Anterior cingulate cortex (tissue), 58 donors: Measurements from ENCODE around the gene CUL3.
"Not testable (repeated sequence)": the region's sequence is repeated elsewhere in the genome, so short reads cannot be mapped to it uniquely, and the experiment has no call there.

Experiments used
- DNase-seq, 58 donors: peaks; one replicate each; lab custom pipeline; 2025; lab: John Stamatoyannopoulos, UW

CUL3 gene

DNA sequence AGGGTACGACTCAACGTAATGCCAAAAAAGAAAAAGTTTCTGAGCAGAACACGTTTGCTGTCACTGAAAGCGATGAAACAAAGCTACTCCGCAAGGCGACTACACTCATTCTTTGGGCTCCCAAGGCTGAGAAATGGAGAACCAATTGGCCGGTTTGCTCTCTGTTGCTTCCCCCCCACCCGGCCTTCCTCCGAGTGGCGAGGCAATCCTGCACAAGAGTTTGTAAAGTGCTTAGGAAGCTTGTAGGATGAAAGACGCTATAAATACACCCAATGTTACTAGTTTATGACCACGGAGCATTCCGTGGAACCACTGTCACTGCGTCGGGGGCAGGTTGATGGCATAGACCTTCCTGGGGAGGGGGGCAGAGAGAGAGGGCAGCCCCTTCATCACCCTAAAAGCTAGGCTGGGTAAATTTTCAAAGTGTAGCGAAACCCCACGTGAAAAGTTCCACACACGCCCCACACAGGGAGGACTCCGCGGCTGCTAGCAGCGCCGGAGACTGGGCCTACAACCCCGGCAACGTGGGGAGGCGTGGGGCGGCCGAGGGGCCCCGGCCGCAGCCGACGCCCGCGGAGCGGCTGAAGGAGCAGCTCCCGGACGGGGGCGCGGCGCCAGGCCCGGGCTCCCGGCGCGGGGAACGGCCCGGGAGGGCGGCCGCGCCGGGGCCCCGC lies 915 bp downstream of the CUL3 start:
- peak in 21 of 58 donors; percentile 3 to 52 (median 13) for DNase-seq

DNA sequence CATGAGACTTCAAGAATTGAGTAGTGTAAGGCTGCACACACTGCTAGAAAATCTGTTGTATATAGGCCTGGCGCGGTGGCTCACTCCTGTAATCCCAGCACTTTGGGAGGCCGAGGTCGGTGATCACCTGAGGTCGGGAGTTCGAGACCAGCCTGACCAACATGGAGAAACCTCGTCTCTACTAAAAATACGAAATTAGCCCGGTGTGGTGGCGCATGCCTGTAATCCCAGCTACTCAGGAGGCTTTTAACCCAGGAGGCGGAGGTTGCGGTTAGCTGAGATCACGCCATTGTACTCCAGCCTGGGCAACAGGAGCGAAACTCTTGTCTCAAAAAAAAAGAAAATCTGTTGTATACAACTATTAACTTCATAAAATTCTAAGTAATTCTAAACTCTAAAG lies 2.1 kb downstream of the CUL3 start:
- DNase-seq, result not testable (repeated sequence)

DNA sequence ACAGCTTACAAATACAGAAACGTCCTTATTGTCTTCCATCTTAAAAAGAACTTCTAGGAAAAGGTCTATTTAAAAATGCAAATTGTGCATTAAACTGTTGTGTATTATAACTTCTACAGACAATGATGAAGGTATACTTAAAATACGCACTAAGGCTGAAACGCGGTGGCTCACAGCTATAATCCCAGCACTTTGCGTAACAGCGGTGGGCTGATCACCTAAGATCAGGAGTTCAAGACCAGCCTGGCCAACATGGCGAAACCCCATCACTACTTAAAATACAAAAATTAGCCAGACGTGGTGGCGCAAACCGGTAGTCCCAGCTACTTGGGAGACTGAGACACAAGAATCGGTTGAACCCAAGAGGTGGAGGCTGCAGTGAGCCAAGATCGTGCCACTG lies 4.9 kb downstream of the CUL3 start:
- DNase-seq, result no peak

DNA sequence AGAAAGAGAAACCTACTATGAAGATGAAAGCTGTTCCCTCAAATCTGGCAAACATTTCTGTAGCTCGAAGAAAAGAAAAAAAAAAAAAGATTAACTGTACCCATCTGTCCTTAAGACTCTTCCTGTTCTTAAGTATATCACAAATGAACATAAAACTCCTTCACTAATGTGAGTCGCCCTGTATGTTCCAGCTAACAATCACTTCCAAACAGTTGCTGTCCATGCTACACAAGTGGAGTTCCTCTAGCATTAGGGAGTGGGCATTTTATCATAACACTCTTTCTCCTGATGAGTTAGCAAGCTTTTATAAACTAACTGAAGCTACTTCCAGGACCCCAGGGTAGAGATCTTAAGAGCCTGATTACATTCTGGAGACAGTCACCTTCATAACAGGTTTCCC lies 5.8 kb downstream of the CUL3 start:
- DNase-seq, result no peak

DNA sequence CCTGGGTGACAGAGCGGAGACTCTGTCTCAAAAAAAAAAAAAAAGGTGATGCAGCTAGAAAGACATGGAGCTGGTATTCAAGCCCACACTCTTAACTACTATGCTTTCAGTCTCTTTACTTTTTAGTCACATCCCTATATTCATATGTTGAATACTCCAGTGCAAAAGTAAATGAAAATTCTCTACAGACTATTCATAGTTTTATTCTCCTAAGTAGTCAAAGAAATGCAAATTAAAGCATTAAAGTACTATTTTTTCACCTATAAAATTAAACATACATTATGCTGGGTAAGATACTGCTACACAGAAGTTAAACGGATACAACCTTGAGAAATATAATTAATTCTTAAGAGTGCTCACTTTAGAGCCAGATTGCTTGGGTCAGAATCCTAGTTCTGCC lies 7.6 kb downstream of the CUL3 start:
- DNase-seq, result no peak

DNA sequence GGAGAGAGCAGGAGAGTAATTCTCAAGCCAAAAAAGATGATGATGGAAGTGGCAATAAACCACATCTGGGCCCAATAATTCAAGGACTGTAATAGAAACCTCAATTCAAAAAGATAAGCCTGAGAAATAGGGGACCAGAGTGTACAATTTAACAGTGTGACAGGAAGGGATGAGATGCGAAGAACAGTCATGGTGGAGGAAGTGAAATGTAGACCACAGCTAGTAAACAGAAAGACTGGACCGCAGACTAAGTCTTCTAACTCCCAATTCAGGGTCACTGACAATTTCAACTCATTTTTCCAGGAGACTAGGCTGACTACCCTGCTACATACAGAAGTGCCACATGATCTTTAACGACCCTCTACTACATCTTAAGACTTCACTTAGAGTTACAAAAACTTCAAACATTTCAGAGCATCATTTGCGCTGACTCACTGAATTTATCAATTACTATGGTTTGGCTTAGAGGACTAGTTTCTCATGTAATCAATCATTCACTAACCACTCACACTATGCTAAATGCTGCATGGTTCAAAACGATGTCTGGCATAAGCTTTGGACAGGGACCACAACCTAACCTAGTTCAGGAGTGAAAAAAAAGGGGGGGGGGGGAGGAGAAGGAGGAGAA lies 9.0 kb downstream of the CUL3 start:
- DNase-seq, result no peak

DNA sequence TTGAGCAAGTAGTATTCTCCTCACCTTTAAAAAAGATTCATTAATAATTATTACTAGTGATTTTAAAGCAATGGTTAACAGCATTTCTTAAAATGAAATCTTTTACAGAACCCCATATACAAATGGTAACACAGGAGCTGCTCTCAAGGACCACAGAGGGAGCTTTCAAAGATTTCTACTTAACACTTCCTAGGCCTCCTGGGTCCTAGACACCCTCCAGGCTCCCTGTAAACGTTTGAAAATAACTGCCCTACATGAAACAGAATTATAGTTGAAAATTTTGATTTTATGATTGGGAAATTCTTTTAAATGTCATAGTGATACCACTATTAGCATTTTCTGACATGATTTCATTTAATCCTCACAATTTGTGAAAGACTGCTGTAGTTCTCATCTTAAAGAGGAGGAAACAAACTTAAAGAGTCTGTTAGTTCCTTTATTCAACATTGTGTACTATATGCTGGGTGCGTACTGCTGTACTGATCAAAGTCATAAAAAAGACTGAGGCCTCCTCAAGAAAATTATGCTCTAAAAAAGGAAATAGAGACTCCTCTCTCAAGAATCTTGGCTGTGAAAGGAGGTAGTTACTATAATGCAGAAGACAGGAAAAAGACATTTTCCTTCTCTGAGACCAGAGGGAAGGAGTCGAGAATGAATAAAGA lies 10.6 kb downstream of the CUL3 start:
- DNase-seq, result no peak

DNA sequence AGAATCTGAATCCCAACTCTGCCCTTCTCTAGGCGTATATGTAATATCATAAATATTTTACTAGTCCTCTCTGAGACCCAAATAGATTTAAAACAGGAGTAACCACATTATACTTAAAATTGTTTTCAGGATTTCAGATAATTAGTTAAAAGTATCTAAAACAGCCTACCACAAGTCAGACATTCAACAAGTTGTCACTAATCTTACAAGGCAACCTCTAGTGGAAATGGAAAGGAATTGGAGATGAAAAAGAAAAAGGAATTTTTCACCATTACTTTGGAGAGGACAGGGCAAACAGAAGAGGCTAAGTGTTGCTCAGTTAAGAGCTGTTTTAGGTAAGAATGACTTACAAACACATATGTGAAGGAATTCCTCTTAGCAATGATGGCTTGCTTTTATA lies 11.4 kb downstream of the CUL3 start:
- no peak for DNase-seq

DNA sequence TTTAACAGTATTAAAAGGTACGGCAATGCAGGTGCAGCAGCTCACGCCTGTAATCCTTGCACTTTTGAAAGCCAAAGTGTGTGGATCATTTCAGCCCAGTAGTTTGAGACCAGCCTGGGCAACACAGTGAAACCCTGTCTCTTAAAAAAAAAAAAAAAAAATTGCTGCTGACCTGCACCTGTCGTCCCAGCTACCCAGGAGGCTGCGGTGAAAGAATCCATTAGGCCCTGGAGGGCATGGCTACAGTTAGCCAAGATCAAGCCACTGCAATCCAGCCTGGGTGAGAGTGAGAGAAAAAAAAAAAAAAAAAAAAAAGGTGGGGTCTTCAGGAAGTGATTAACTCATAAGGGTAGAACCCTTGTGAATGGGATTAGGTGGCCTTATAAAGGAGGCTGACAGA lies 12.8 kb downstream of the CUL3 start:
- DNase-seq, result no peak

DNA sequence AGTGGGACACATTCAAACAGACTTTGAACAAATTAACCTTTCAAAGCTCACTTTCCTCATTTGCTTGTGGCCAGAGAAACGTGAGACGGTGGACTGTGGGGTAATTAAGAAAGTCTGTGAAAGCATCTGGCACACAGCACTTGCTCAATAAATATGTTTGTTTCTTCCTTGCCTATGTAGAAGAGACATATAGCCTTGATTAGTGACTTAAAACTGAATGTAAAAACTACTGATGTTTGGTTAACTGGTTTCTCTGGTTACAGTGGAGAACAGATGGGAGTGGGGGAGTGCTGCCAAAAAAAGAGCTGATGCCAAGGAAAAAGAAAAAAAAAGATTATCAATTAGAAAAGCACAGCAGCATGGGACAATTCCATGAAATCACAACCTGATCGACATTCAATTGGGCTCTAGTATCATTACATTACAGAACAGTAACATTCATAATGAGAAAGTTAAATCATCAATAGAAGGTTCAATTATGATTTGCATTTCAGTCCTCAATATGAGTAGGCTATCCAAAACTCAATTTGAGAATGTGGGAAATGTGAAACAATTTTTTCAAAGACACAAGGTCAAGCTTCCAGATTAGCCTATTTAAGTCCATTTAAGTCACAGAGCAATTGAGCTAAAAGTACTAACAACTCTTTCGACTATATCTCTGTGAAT lies 14.7 kb downstream of the CUL3 start:
- DNase-seq, result peak in 1 of 58 donors; percentile 1

DNA sequence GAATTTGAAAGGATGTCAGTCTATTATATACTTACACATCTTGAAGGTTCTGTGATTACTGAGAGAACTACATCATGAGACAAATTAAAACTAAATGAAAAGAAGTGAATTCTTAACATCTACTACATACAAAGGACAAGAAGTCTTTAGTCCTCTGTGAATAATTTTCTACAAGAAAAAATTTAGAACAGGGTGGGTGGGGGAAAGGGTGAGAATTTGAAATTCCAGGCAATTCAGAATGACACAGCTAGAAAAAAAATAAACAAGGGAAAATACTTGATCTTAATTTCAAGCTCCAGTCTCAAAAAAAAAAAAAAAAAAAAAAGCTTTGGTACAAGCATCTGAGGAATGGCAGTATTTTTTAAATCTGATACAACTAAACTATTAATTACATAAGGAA lies 15.5 kb downstream of the CUL3 start:
- no peak for DNase-seq

DNA sequence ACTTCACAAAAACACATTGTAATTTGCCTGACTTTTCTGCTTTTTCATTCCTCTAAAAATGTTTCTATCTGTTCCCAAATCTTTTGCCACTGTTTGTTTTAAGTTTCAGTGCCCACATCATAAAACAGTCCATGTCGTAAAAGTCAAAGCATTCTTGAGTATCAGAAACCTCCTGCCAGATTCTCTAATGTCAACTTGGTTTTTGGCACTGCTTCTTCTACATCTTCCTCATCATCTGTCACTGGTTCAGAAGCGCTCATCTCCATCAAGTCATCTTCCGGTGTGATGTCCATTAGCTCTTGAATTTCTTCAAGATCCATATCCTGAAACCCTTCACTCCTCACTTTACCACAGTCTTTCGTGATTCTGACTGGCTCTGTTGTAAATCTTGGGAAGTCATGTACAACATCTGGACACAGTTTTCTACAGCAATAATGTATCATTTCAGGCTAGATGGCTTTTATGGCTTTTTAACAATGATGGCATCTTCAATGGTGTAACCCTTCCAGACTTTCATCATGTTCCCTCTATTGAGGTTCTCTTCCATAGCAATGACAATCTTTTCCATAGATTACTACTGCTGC lies 19.6 kb downstream of the CUL3 start:
- DNase-seq, result no peak

DNA sequence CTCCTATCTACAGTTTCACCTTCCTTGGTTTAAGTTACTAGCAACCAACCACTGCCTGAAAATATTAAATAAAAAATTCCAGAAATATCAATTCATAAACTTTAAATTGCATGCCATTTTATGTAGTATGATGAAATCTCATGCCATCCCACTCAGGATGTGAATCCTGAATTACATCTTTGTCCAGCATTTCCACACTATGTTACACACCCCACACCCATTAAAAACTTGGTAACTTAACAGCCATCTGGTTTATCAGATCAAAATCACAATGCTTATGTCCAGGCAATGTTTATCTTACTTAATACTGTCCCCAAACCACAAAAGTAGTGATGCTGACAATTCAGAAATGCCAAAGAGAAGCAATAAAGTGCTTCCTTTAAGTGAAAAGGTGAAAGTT lies 21.6 kb downstream of the CUL3 start:
- no peak for DNase-seq

DNA sequence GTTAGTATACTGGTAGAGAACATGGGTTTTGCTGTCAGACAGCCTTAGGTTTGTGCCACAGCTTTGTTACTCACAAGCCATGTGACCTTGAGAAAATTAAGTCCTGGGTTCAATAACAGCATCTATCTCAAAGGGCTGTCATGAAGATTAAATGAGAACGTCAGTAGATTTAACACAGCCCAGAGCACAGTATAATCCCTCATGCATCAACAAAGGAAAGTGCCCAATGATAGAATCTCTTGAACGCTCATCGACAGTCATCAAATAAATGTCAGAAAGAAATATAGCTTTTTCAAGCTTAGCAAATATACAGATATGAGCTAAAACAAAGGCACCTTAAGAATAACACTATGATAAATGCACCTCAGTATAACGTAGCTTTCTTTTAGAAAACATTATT lies 22.3 kb downstream of the CUL3 start:
- DNase-seq, result no peak

DNA sequence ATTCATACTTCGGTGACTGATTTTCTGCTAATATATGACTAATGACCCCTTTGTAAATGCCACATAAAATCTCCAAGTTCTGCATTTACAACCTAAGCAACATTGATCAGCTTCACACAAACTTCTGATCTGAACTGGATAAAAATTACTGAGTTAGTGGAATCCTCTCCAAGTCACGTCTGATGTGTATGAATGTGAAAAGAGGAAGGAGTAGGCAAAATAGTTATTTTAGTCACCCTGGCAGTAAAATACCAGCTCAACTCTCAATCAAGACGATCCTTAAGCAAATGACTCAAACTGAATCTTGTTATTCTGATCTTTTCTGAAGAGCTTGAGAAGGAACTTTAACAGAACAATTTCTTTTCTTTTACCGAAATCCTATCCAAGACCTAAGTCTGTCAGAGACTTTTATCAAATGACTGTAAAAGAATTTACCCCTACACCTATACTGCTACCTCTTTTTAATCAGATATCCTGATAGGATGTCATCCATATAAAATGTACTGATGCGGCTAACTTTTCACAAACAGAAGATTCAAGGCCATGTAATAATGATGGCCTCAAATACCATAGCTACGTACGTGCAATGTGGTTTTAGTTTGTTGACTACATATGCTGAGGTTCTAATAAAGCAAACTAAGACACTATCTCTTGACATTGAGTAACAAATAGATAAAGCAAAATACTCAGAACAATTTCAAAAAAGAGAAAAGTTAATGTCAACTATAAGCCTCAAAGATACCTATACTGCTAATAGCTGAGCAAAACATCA lies 23.7 kb downstream of the CUL3 start:
- no peak for DNase-seq

DNA sequence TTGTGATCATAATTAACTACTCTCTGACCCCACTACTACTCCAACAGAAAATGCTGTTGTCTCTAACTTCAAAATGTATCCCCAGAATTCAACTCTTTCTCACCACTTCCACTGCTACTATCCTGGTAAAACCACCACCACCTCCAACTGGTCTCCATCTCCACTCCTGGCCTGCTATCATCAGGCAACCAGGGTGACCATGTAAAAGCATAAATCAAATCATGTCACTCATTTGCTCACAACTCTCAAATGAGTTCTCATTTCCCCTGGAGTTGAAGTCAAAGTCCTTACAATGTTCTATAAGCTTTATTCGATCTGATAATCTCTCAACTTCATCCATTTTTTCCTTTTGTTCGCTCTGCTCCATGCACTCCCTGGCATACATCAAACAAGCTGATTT lies 24.6 kb downstream of the CUL3 start:
- DNase-seq, result no peak

DNA sequence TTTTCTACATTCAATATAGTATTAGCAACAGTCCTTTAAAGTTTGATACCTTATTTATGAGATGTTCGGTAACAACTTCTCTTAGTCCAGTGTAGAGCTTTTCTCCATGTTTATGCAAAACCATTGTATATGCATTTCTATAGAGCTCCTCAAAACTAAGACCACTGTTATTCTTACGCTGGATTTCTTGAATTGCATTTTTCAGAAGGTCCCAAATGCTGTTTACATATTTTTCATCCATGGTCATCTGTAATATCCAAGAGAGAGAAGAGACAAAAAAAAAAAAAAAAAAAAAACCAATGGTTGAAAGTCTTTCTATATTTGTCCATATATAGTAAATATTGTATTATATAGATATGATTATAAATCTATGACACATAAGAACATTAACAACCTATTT lies 27.6 kb downstream of the CUL3 start:
- no peak for DNase-seq

DNA sequence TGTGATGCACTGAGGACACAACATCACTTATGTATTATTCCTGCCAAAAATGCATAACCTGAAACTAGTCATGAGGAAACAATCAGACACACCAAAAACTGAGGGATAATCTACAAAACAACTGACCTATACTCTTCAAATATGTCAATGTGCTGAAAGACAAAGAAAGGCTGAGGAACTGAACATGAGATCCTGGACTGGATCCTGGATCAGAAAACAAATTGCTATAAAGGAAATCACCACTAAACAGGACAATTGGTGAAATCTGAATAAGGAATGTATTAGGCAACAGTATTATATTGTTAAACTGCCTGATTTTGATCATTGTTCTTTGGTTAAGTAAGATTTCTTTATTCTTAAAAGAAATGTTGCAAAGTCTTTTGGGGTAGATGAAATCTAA lies 28.8 kb downstream of the CUL3 start:
- DNase-seq, result no peak

DNA sequence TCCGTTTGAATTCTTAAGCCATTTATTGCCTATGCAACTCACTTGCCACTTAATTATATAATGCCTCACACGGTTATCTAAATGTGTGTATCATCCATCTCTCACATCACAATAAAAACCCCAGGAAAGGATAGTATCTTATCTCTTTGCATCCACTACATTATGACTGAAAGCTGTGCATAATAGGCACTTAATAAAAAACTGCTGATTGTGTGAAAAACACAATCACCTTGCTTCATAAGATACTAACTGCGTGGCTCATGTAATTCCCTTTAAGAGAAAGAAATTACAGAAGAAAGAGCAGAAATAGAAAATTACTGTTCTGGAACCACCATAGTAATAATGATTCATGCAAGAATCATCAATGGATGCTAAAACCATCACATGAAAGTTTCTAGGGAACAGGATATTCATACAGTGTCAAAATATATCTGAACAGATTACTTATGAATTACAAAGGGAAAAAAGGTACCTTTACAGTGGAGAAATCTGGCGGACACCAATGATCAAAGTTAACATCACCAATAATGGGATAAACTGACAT lies 29.3 kb downstream of the CUL3 start:
- no peak for DNase-seq

DNA sequence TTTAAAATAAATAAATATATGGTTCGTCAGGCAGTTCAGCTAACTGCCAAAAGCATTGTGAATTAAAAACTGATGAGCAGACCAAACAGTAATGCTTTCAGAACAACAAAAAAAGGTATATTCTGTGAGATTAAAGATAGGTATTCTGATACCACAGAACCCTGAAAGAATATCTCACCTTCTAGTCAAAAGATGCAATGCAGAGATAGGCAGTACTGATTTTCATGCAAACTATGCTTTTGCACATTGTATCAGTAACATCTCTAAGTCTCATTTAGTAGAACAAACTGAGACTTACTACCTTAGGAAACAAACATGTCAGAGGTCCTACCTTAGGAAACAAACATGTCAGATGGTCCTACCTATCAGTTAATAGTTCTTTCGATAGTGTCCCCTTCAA lies 32.4 kb downstream of the CUL3 start:
- DNase-seq, result no peak
